ENCODE results near the gene ATP1A4. TPM values are rescaled to one million over a fixed set of nuclear protein-coding genes. Genes with fewer than 3 reads are reported as not detected.
A peak's percentile ranks its signal among the peaks of the same experiment; 100 is the strongest.

Gene ATP1A4
- total RNA-seq, 4 donors from 2014 or later, result 0.07 to 0.47 TPM; not detected in 2

DNA sequence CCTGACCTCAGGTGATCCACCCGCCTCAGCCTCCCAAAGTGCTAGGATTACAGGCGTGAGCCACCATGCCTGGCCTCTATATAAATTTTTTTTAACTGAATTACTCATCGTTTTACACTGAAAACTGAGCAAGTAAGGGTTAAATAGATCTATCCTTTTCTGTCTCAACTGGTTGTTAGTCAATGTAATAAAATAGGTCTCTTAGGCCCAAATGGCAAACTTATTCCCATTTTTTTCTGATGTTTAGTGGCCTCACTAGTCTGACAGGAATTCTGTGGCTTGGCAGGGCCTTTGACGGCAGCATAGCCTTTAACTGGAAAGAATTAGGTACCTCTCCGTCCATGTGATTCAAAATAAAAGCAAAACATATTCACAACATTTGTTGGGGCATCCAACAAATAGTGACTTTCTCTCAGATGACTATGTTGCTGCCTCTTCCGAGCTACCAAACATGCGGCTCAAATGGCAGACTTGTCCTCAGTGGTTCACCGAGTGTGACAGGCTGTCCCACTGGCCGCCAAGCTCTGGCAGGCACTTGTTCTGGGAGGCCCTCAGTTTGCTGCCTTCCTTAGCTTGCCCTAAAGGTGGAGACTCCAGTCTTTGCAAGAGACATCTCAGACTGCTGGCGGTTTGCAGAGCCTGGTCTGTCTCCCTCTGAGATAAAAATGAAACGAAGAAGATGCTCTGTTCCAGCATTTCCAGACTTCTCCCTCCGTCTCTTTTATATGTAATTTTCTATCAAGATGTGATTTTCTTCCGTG is 17.4 kb downstream of the ATP1A4 start:
- intact Hi-C loops (cut with DNase I; ENCODE audit: low total_unique reads), result loop anchor here (2.0 kb wide), 1 partner anchor 20 kb away; no protein-coding TSS in a partner anchor
- no peaks in the 10 kb centered on the region for H3K27me3 ChIP-seq
- DNase-seq, result peak; percentile 47 to 68
- no peaks in the 10 kb centered on the region for H3K36me3 ChIP-seq
- H3K4me3 ChIP-seq, result no peak overlapping the region
- in situ Hi-C loops (cut with MboI; ENCODE audit: low sequenced_read_pairs in 4 of 4), result no loop called here
- no peaks in the 10 kb centered on the region for H3K9me3 ChIP-seq
- peak overlapping the region; percentile 58 to 78 (median 64) for H3K27ac ChIP-seq
- no peak for TF ChIP-seq POLR2A (IDR thresholded peaks at IDR 0.05)
- TF ChIP-seq, protein P1, sequence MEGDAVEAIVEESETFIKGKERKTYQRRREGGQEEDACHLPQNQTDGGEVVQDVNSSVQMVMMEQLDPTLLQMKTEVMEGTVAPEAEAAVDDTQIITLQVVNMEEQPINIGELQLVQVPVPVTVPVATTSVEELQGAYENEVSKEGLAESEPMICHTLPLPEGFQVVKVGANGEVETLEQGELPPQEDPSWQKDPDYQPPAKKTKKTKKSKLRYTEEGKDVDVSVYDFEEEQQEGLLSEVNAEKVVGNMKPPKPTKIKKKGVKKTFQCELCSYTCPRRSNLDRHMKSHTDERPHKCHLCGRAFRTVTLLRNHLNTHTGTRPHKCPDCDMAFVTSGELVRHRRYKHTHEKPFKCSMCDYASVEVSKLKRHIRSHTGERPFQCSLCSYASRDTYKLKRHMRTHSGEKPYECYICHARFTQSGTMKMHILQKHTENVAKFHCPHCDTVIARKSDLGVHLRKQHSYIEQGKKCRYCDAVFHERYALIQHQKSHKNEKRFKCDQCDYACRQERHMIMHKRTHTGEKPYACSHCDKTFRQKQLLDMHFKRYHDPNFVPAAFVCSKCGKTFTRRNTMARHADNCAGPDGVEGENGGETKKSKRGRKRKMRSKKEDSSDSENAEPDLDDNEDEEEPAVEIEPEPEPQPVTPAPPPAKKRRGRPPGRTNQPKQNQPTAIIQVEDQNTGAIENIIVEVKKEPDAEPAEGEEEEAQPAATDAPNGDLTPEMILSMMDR (IDR thresholded peaks at IDR 0.05 in 4 of 5, conservative IDR thresholded peaks at IDR 0.05 in 1 of 5), result no peak
- peaks cover 8 to 20% of the 10 kb centered on the region in 2 donors for H3K4me1 ChIP-seq
- peak; percentile 83 to 89 for ATAC-seq

DNA sequence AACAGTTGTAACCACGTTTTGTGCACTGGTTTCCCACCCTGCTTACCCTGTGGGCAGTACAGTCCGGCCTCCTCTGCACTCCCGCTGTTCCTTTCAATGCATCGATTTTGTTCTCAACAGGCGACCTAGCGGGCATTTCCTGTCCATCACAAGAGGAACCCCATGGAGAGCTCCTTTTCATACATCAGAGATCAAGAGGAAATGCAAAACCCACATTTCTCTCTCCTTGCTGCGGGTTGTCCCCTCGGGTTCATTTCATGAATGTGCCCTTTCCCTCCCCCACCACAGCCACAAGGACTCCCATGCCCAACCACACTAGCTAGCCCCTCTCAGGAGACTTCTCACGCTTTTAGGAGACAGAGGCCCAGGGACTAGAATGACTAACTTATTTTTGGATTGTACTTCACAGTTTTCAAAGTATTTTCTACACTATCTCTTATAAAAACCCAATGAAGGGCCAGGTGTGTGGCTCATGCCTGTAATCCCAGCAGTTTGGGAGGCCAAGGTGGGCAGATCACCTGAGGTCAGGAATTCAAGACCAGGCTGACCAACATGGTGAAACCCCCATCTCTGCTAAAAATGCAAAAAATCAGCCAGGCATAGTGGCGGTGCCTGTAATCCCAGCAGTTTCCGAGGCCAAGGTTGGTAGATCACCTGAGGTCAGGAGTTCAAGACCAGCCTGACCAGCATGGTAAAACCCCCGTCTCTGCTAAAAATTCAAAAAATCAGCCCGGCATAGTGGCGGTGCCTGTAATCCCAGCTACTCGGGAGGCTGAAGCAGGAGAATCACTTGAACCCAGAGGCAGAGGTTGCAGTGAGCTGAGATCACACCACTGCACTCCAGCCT is 18.4 kb downstream of the ATP1A4 start:
- Histone ChIP-seq H3K27me3 (no peaks in the 10 kb centered on the region), H3K36me3 (no peaks in the 10 kb centered on the region), H3K4me1 (peaks cover 8 to 20% of the 10 kb centered on the region in 2 donors), H3K27ac (peak overlapping the region in 1 of 4 donors; percentile 71), H3K4me3 (no peak overlapping the region), H3K9me3 (no peaks in the 10 kb centered on the region)
- intact Hi-C loops (cut with DNase I; ENCODE audit: low total_unique reads), result loop anchor here (2.0 kb wide), 1 partner anchor 19 kb away; no protein-coding TSS in a partner anchor
- in situ Hi-C loops (cut with MboI; ENCODE audit: low sequenced_read_pairs in 4 of 4), result no loop called here
- DNase-seq (no peak), ATAC-seq (no peak)
- TF ChIP-seq POLR2A (IDR thresholded peaks at IDR 0.05), result no peak
- TF ChIP-seq, protein P1 (IDR thresholded peaks at IDR 0.05 in 4 of 5, conservative IDR thresholded peaks at IDR 0.05 in 1 of 5), result no peak

DNA sequence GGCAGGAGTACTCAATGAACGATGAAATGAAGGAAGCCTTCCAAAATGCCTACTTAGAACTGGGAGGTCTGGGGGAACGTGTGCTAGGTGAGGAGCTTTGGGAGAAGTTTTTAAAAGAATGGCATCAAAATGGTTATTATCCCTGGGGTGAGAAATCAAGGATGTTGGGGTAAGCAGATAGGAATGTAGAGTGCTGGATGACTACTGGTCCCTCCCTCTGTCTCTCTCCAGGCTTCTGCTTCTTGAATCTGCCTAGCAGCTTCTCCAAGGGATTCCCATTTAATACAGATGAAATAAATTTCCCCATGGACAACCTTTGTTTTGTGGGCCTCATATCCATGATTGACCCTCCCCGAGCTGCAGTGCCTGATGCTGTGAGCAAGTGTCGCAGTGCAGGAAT is 20.0 kb downstream of the ATP1A4 start:
- ATAC-seq (no peak), DNase-seq (no peak)
- TF ChIP-seq POLR2A (IDR thresholded peaks at IDR 0.05), result no peak
- TF ChIP-seq, protein P1 (IDR thresholded peaks at IDR 0.05 in 4 of 5, conservative IDR thresholded peaks at IDR 0.05 in 1 of 5), result no peak
- Histone ChIP-seq H3K36me3 (no peaks in the 10 kb centered on the region), H3K9me3 (no peaks in the 10 kb centered on the region), H3K4me3 (no peak overlapping the region), H3K27me3 (no peaks in the 10 kb centered on the region), H3K27ac (no peak overlapping the region), H3K4me1 (peaks cover 8 to 20% of the 10 kb centered on the region in 2 donors)
- intact Hi-C loops (cut with DNase I; ENCODE audit: low total_unique reads) (no loop called here), in situ Hi-C loops (cut with MboI; ENCODE audit: low sequenced_read_pairs in 4 of 4) (no loop called here)

DNA sequence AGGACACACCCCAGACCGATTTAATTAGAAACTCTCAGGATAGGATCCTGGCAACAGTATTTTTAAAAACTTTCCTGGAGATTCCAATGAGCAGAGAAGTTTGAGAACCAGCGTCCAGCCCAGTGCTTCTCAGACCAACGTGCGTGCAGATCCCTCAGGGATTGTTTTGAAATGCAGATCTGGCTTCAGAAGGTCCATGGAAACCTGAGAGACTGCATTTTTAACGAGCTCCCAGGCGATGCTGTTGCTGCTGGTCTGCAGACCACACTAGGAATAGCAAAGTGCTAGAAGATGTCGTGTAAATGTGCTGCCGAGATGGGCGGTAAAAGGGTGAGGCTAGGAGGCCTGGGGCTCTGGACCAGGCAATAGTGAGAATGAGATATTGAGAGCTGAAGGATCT is 20.6 kb downstream of the ATP1A4 start:
- no peak overlapping the region for H3K27ac ChIP-seq
- H3K9me3 ChIP-seq, result no peaks in the 10 kb centered on the region
- no peaks in the 10 kb centered on the region for H3K36me3 ChIP-seq
- intact Hi-C loops (cut with DNase I; ENCODE audit: low total_unique reads) (no loop called here), in situ Hi-C loops (cut with MboI; ENCODE audit: low sequenced_read_pairs in 4 of 4) (no loop called here)
- TF ChIP-seq, protein P1 (IDR thresholded peaks at IDR 0.05 in 4 of 5, conservative IDR thresholded peaks at IDR 0.05 in 1 of 5), result no peak
- no peak for TF ChIP-seq POLR2A (IDR thresholded peaks at IDR 0.05)
- no peak overlapping the region for H3K4me3 ChIP-seq
- H3K4me1 ChIP-seq, result peaks cover 8 to 20% of the 10 kb centered on the region in 2 donors
- ATAC-seq, result no peak
- H3K27me3 ChIP-seq, result no peaks in the 10 kb centered on the region
- no peak for DNase-seq

Data from gastrocnemius medialis (tissue), 4 donors.